ENCODE data around the gene PPP2R3C. TPM values are rescaled to one million over a fixed set of nuclear protein-coding genes. Genes with fewer than 3 reads are reported as not detected.
"Not testable (repeated sequence)": the region's sequence is repeated elsewhere in the genome, so short reads cannot be mapped to it uniquely, and the experiment has no call there.

PPP2R3C gene
- total RNA-seq = 48.1 and 49.7 TPM in 2 replicates

DNA sequence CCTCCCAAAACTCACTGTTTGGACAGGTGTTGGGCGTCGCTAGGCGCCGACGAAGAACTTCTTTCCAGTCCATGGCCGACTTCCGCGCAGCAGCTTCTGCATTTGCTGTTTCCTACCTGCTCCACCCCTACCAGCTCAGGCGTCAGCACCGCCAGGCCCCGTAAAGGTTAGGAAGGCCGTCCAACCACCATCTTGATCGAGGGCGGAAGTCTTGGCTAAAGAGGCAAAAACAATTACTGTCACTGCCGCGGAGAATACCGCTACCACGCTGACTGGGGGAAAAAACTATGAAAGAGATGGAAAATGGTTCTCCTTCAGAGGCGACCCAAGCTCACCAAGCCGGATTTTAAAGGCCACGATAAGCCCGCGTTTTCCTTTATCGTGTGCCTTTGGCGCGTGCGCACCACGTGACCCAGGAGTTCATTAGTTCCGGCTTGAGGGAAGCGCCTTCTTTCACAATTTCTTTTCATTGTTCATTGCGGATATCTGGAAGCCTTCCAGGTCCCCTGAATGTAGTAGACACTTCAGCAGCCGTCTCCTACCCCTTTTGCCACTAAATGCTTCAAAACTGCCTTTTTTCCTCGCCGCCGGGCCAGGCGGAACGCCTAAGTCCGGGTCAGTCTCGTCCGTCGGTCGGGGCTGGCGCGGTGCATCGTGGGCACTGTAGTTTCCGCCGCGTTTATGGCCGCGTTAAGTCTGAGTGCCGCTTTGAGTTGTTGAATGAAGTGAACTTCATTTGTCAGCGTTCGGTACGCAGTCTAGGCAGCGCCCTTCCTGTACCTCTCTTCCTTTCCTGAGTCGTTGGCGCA is at the start of gene PPP2R3C, which contains the start of gene PRORP:
Gene PPP2R3C, minus strand, starts transcription at position 104 of the 809 bp plus-strand sequence. Its CDS starts 31 bp downstream, at position 73.
Gene PRORP, plus strand, starts transcription at position 666 of the 809 bp plus-strand sequence. CDS start 694 bp downstream, outside the sequence.
- peak within 1 kb of the TSS; percentile 100 for H3K27ac Mint-ChIP-seq

GRCh38 chr14:35167496-35167895 is 45.7 kb upstream of the PPP2R3C start:
- Mint-ChIP-seq H3K27me3 (ENCODE audit: low read depth) (no peaks in the 10 kb centered on the region), H3K27ac (no peak overlapping the region), H3K9me3 (no peaks in the 10 kb centered on the region), H3K36me3 (ENCODE audit: low read depth) (peaks cover 37% of the 10 kb centered on the region), H3K4me3 (ENCODE audit: low read depth) (no peak overlapping the region), H3K4me1 (ENCODE audit: low read depth) (no peaks in the 10 kb centered on the region)
- intact Hi-C loops (cut with micrococcal nuclease) = no loop called here
- no peak for DNase-seq (ENCODE audit: low spot score)

More for the DNA sequence above, at the start of gene PPP2R3C, which contains the start of gene PRORP:
- H3K4me1 Mint-ChIP-seq (ENCODE audit: low read depth) = peaks cover 41% of the 10 kb centered on the region
- H3K36me3 Mint-ChIP-seq (ENCODE audit: low read depth) = peaks cover 25% of the 10 kb centered on the region
- DNase-seq (ENCODE audit: low spot score) = peak; percentile 88
- intact Hi-C loops (cut with micrococcal nuclease) = loop anchor here (1.0 to 10.0 kb wide), 8 partner anchors 76 to 685 kb away; partner anchors contain the start of genes FAM177A1, NFKBIA, PSMA6 and RALGAPA1
- H3K4me3 Mint-ChIP-seq (ENCODE audit: low read depth) = peak within 1 kb of the TSS; percentile 96
- no peaks in the 10 kb centered on the region for H3K27me3 Mint-ChIP-seq (ENCODE audit: low read depth)
- no peaks in the 10 kb centered on the region for H3K9me3 Mint-ChIP-seq

- DNase-seq (ENCODE audit: low spot score) = no peak
- no peaks in the 10 kb centered on the region for H3K27me3 Mint-ChIP-seq (ENCODE audit: low read depth)
- H3K9me3 Mint-ChIP-seq = no peaks in the 10 kb centered on the region
- H3K4me3 Mint-ChIP-seq (ENCODE audit: low read depth) = no peak overlapping the region
- intact Hi-C loops (cut with micrococcal nuclease) = loop anchor here (5.0 kb wide), 2 partner anchors 37 to 127 kb away; partner anchors contain the start of gene PSMA6
- peaks cover 23% of the 10 kb centered on the region for H3K4me1 Mint-ChIP-seq (ENCODE audit: low read depth)
- H3K27ac Mint-ChIP-seq = no peak overlapping the region
- H3K36me3 Mint-ChIP-seq (ENCODE audit: low read depth) = peaks cover 39% of the 10 kb centered on the region
These were observed 43.1 kb upstream of the PPP2R3C start for GRCh38 chr14:35164849-35165248.

DNA sequence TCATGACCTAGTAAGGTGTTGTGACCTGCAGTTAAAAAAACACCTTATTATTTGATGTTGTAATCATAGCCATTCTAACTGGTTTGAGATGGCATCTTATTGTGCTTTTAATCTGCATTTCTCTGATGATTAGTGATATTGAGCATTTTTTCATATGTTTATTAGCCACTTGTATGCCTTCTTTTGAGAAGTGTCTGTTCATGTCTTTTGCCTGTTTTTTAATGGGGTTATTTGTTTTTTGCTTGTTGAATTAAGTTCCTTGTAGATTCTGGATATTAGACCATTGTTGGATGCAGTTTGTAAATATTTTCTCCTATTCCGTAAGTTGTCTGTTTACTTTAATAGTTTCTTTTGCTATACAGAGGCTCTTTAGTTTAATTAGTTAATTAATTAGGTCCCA is 41.6 kb upstream of the PPP2R3C start:
- Mint-ChIP-seq H3K4me1 (ENCODE audit: low read depth) (peaks cover 31% of the 10 kb centered on the region), H3K27me3 (ENCODE audit: low read depth) (no peaks in the 10 kb centered on the region), H3K9me3 (no peaks in the 10 kb centered on the region), H3K27ac (no peak overlapping the region), H3K36me3 (ENCODE audit: low read depth) (peaks cover 41% of the 10 kb centered on the region), H3K4me3 (ENCODE audit: low read depth) (no peak overlapping the region)
- no peak for DNase-seq (ENCODE audit: low spot score)
- intact Hi-C loops (cut with micrococcal nuclease) = loop anchor here (5.0 kb wide), 2 partner anchors 39 to 129 kb away; partner anchors contain the start of gene PSMA6

DNA sequence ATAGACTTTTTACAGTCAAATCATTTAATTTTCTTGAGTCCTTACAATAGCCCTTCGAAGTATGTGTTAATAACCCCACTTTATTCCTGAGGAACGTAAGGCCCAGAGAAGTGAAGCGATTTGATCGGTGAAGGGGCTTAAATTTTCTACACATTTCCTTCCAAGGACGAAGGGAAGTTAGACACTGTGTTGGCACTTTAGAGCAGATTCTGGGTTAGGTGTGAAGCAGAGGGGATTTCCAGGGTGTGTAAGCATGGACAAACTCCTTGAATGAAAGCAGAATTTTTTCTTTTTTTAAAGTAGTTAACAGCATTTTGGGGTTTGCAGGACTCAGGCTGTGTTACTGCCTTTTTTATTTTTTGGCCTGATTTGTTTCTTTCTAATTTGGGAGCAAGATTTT is 39.4 kb upstream of the PPP2R3C start:
- Mint-ChIP-seq H3K9me3 (no peaks in the 10 kb centered on the region), H3K27me3 (ENCODE audit: low read depth) (no peaks in the 10 kb centered on the region), H3K4me1 (ENCODE audit: low read depth) (peaks cover 38% of the 10 kb centered on the region), H3K27ac (peak overlapping the region; percentile 54), H3K4me3 (ENCODE audit: low read depth) (no peak overlapping the region), H3K36me3 (ENCODE audit: low read depth) (peaks cover 34% of the 10 kb centered on the region)
- no peak for DNase-seq (ENCODE audit: low spot score)
- intact Hi-C loops (cut with micrococcal nuclease) = loop anchor here (5.0 kb wide), 2 partner anchors 41 to 131 kb away; partner anchors contain the start of gene PSMA6

- Mint-ChIP-seq H3K4me1 (ENCODE audit: low read depth) (peaks cover 45% of the 10 kb centered on the region), H3K27ac (peak overlapping the region; percentile 54), H3K27me3 (ENCODE audit: low read depth) (no peaks in the 10 kb centered on the region), H3K36me3 (ENCODE audit: low read depth) (peaks cover 31% of the 10 kb centered on the region), H3K4me3 (ENCODE audit: low read depth) (no peak overlapping the region), H3K9me3 (no peaks in the 10 kb centered on the region)
- no peak for DNase-seq (ENCODE audit: low spot score)
- intact Hi-C loops (cut with micrococcal nuclease) = loop anchor here (5.0 kb wide), 2 partner anchors 42 to 132 kb away; partner anchors contain the start of gene PSMA6
These were observed 38.1 kb upstream of the PPP2R3C start for GRCh38 chr14:35159742-35160409.

DNA sequence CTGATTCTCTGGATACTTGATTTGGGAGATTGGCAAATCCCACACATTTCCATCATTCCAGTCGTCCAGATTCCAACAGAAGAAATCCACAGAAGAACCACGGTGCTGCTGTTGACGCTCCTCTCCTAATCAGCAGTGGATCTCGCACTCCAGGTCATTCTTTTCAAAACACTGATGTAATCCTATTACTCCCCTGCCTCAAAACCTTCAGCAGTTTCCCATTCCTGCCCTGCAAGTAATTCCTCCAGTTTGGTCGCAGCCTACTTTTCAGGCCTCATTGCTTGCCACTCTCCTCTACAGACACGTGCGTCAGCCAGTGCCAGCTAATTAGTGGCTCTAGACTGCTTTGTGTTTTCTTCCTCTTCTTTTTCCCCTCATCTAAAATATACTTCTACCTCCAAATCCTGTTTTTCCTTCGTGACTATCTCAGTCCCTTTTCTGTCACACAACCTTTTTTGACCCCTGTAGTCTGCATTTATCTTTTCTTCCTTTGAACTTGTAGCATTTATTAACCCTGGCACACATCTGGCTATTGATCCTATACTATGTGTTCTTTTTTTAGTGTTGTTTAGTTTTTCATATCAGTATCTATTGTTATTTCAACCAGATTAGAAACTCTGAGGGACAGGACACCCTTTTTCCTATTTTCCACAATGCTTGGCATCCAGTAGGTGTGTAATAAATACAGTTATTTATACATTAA is 37.3 kb upstream of the PPP2R3C start:
- Mint-ChIP-seq H3K4me3 (ENCODE audit: low read depth) (no peak overlapping the region), H3K9me3 (no peaks in the 10 kb centered on the region), H3K4me1 (ENCODE audit: low read depth) (peaks cover 48% of the 10 kb centered on the region), H3K27me3 (ENCODE audit: low read depth) (no peaks in the 10 kb centered on the region), H3K36me3 (ENCODE audit: low read depth) (peaks cover 31% of the 10 kb centered on the region), H3K27ac (no peak overlapping the region)
- DNase-seq (ENCODE audit: low spot score) = no peak
- intact Hi-C loops (cut with micrococcal nuclease) = no loop called here

GRCh38 chr14:35158491-35158890 is 36.7 kb upstream of the PPP2R3C start:
- Mint-ChIP-seq H3K9me3 (no peaks in the 10 kb centered on the region), H3K4me1 (ENCODE audit: low read depth) (peaks cover 50% of the 10 kb centered on the region), H3K27me3 (ENCODE audit: low read depth) (no peaks in the 10 kb centered on the region), H3K4me3 (ENCODE audit: low read depth) (no peak overlapping the region), H3K27ac (no peak overlapping the region), H3K36me3 (ENCODE audit: low read depth) (peaks cover 31% of the 10 kb centered on the region)
- DNase-seq (ENCODE audit: low spot score) = no peak
- intact Hi-C loops (cut with micrococcal nuclease) = no loop called here

DNA sequence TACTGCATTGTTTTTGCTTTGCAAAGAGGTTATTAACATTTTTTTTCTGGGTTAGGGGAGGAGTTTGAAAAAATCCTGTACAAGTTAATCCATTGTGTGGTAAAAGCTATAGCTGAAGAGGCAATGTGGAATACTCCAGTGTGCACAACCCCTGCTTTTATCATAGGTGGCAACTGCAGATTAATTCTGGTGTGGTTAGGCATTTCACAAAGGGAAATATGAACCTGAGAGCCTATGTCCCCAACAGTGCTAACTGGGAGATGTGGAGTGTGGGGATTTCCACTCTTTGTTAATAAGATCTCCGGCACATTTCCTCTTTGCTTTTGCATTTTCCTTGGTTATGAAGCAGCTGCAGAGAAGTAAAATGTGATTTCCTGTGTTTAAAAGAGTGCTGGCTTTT is 34.2 kb upstream of the PPP2R3C start:
- intact Hi-C loops (cut with micrococcal nuclease) = no loop called here
- DNase-seq (ENCODE audit: low spot score) = no peak
- Mint-ChIP-seq H3K9me3 (no peaks in the 10 kb centered on the region), H3K27me3 (ENCODE audit: low read depth) (no peaks in the 10 kb centered on the region), H3K4me1 (ENCODE audit: low read depth) (peaks cover 42% of the 10 kb centered on the region), H3K36me3 (ENCODE audit: low read depth) (peaks cover 36% of the 10 kb centered on the region), H3K27ac (peak overlapping the region; percentile 48), H3K4me3 (ENCODE audit: low read depth) (no peak overlapping the region)

GRCh38 chr14:35154016-35154415 is 32.2 kb upstream of the PPP2R3C start:
- H3K27me3 Mint-ChIP-seq (ENCODE audit: low read depth) = no peaks in the 10 kb centered on the region
- H3K4me3 Mint-ChIP-seq (ENCODE audit: low read depth) = no peak overlapping the region
- no peaks in the 10 kb centered on the region for H3K9me3 Mint-ChIP-seq
- DNase-seq (ENCODE audit: low spot score) = no peak
- H3K27ac Mint-ChIP-seq = peak overlapping the region; percentile 29
- H3K36me3 Mint-ChIP-seq (ENCODE audit: low read depth) = peaks cover 24% of the 10 kb centered on the region
- intact Hi-C loops (cut with micrococcal nuclease) = no loop called here
- peaks cover 28% of the 10 kb centered on the region for H3K4me1 Mint-ChIP-seq (ENCODE audit: low read depth)

DNA sequence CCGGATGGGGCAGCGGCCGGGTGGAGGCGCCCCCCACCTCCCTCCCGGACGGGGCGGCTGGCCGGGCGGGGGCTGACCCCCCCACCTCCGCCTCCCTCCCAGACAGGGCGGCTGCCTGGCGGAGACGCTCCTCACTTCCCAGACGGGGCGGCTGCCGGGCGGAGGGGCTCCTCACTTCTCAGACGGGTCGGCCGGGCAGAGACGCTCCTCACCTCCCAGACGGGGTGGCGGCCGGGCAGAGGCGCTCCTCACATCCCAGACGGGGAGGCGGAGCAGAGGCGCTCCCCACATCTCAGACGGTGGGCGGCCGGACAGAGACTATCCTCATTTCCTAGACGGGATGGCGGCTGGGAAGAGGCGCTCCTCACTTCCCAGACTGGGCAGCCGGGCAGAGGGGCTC is 30.7 kb upstream of the PPP2R3C start:
- peaks cover 23% of the 10 kb centered on the region for H3K36me3 Mint-ChIP-seq (ENCODE audit: low read depth)
- intact Hi-C loops (cut with micrococcal nuclease); DNase-seq (ENCODE audit: low spot score); H3K27ac Mint-ChIP-seq; H3K27me3 Mint-ChIP-seq (ENCODE audit: low read depth); H3K9me3 Mint-ChIP-seq; H3K4me3 Mint-ChIP-seq (ENCODE audit: low read depth): not testable (repeated sequence)
- peaks cover 24% of the 10 kb centered on the region for H3K4me1 Mint-ChIP-seq (ENCODE audit: low read depth)

GRCh38 chr14:35149239-35149638 is 27.4 kb upstream of the PPP2R3C start:
- H3K9me3 Mint-ChIP-seq = no peaks in the 10 kb centered on the region
- H3K36me3 Mint-ChIP-seq (ENCODE audit: low read depth) = peaks cover 26% of the 10 kb centered on the region
- no peak overlapping the region for H3K27ac Mint-ChIP-seq
- no peak for DNase-seq (ENCODE audit: low spot score)
- H3K27me3 Mint-ChIP-seq (ENCODE audit: low read depth) = no peaks in the 10 kb centered on the region
- intact Hi-C loops (cut with micrococcal nuclease) = no loop called here
- peaks cover 12% of the 10 kb centered on the region for H3K4me1 Mint-ChIP-seq (ENCODE audit: low read depth)
- H3K4me3 Mint-ChIP-seq (ENCODE audit: low read depth) = no peak overlapping the region

All from activated T-helper 2 cell treated with anti-CD3 and anti-CD28 coated beads, Interferon-gamma antibody, Interleukin-2, Interleukin-4, amounts not matched to agents 10 μg/mL and 5 μg/mL and 100 μg/mL, durations not matched to agents 14 hours and 24 hours and 36 hours (primary cell).